Psoas muscle (tissue), 8 donors: ENCODE results near the gene DHFR2. TPM values are rescaled to one million over a fixed set of nuclear protein-coding genes. Genes with fewer than 3 reads are reported as not detected.
"Not testable (repeated sequence)": the region's sequence is repeated elsewhere in the genome, so short reads cannot be mapped to it uniquely, and the experiment has no call there.

Experiments
- ATAC-seq, 4 donors: fragments of 200-7000 bp; cut with Tn5 transposase; one replicate each; pipeline ENCODE4 v1.9.1; 2020; ENCODE audit warnings: moderate library complexity in 3 of 4, mild to moderate bottlenecking in 2 of 4
- DNase-seq, 2 donors: peaks; one replicate each; pipeline ENCODE4 v3.0.0-alpha.2; 2020
- H3K27ac ChIP-seq: fragments of 200-600 bp; one replicate; pipeline ENCODE4 v1.8.0; 2022
- H3K27me3 ChIP-seq, 3 donors: fragments of 200-600 bp in 1 of 3; one replicate each; pipeline versions ENCODE4 v1.6.1 to v1.8.0; 2013 to 2022; ENCODE audit warnings: low read length in 2 of 3, mild to moderate bottlenecking in 2 of 3, moderate library complexity in 1 of 3; ENCODE audit not compliant: insufficient read depth in 3 of 3
- H3K36me3 ChIP-seq, 2 donors: fragments of 200-600 bp in 1 of 2; one replicate each; pipeline versions ENCODE4 v1.6.1 to v1.8.0; 2013 to 2022; ENCODE audit warnings: low read depth in 1 of 2, mild to moderate bottlenecking in 1 of 2, moderate library complexity in 1 of 2; ENCODE audit not compliant: insufficient read depth in 1 of 2
- H3K4me1 ChIP-seq: fragments of 200-600 bp; one replicate; pipeline ENCODE4 v1.8.0; 2022
- H3K4me3 ChIP-seq: fragments of 200-600 bp; one replicate; pipeline ENCODE4 v1.8.0; 2022; ENCODE audit warnings: mild to moderate bottlenecking
- H3K9me3 ChIP-seq: fragments of 200-600 bp; one replicate; pipeline ENCODE4 v1.8.0; 2022
- WGBS, 3 donors: extraction: QIAGEN DNeasy Blood & Tissue Kit; methylation state at CpG; one replicate each; pipeline versions ENCODE4 v1.1.6 to v1.1.7; 2013; 5-methylcytosine and 5-hydroxymethylcytosine counted together
- intact Hi-C, 2 donors: fragments of 100-400 bp; cut with DNase I; formaldehyde crosslinking; loops; one replicate each; pipeline versions ENCODE4 v1.11.0 to v1.14.2; 2022
- polyA plus RNA-seq, 3 donors: library from polyadenylated mRNA; stranded (reverse); fragments of 200-250 nt; gene quantifications; one replicate each; pipeline ENCODE4 v1.2.3, GENCODE V29; 2013
- total RNA-seq, 4 donors: library from RNA; stranded (reverse); fragmentation: NEBNext Ultra II Directional in 2 of 4; extraction: Animal tissue kit (Norgen Biotek cat#: 25700) in 2 of 4; gene quantifications; one replicate each; pipeline versions ENCODE4 v1.2.1 to v1.2.4, GENCODE V29; 2021 to 2023
- TF ChIP-seq, protein P1 (sequence below): fragments of 200-600 bp; IDR thresholded peaks from one replicate; pipeline ENCODE4 v1.8.0; 2022; ENCODE audit warnings: antibody characterized with exemption
- donor health status: healthy with polysubstance abuse.
- donor health status: DM: no; HTN: no; CAD: no; lungs with moderate emphysema.
- donor health status: Bipolar disorder and iron deficiency.
- donor health status: healthy.
- donor health status: DM: yes; HTN: yes; CAD: no.
- donor health status: DM: no; HTN: no; CAD: no.
- donor health status: DM: no; HTN: no; CAD: no.
- donor health status: DM: yes; HTN: yes; CAD: no.

DHFR2 gene
- total and polyA plus RNA-seq, 7 donors = 0.49 to 2.8 (median 1.7) TPM

DNA sequence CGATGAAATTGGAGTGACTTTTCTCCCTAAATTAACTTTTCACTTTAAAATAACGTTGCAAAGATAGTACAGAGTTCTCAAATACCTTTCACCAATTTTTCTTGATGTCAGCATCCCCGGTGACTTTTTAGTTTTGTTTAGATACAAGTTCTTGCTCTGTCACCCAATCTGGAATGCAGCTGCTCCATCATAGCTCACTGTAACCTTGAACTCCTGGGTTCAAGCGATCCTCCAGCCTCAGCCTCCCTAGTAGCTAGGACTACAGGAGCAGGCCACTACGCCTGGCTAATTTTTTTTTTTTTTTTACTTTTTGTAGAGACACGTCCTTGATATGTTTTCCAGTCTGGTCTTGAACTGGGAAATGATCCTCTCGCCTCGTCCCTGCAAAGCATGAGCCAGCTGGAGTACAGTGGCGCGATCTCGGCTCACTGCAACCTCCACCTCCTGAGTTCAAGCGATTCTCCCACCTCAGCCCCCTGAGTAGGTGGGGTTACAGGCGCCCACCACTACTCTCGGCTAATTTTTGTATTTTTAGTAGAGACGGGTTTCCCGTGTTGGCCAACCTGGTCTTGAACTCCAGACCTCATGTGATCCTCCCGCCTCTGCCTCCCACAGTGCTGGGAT is 892 bp upstream of the DHFR2 start:
- Histone ChIP-seq H3K9me3 (no peaks in the 10 kb centered on the region), H3K4me3 (peak overlapping the region; percentile 74), H3K4me1 (peaks cover 4% of the 10 kb centered on the region), H3K36me3 (no peaks in the 10 kb centered on the region), H3K27me3 (no peaks in the 10 kb centered on the region), H3K27ac (peak overlapping the region; percentile 79)
- intact Hi-C loops = no loop called here
- WGBS, 3 donors = 48 to 49% (median 48%) methylated on average over 17 of the region's 17 CpGs
- TF ChIP-seq, protein P1, sequence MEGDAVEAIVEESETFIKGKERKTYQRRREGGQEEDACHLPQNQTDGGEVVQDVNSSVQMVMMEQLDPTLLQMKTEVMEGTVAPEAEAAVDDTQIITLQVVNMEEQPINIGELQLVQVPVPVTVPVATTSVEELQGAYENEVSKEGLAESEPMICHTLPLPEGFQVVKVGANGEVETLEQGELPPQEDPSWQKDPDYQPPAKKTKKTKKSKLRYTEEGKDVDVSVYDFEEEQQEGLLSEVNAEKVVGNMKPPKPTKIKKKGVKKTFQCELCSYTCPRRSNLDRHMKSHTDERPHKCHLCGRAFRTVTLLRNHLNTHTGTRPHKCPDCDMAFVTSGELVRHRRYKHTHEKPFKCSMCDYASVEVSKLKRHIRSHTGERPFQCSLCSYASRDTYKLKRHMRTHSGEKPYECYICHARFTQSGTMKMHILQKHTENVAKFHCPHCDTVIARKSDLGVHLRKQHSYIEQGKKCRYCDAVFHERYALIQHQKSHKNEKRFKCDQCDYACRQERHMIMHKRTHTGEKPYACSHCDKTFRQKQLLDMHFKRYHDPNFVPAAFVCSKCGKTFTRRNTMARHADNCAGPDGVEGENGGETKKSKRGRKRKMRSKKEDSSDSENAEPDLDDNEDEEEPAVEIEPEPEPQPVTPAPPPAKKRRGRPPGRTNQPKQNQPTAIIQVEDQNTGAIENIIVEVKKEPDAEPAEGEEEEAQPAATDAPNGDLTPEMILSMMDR = no peak
- DNase-seq (no peak), ATAC-seq (no peak)

GRCh38 chr3:94061297-94061696 is 1.4 kb downstream of the DHFR2 start:
- intact Hi-C loops = no loop called here
- Histone ChIP-seq H3K36me3 (peaks cover 0 to 5% of the 10 kb centered on the region in 2 donors), H3K9me3 (no peaks in the 10 kb centered on the region), H3K4me1 (peaks cover 4% of the 10 kb centered on the region), H3K4me3 (no peak overlapping the region), H3K27me3 (no peaks in the 10 kb centered on the region), H3K27ac (no peak overlapping the region)
- DNase-seq (no peak), ATAC-seq (no peak)
- TF ChIP-seq, protein P1 = no peak
- WGBS, 3 donors = 93 to 94% (median 93%) methylated on average over 13 of the region's 13 CpGs

DNA sequence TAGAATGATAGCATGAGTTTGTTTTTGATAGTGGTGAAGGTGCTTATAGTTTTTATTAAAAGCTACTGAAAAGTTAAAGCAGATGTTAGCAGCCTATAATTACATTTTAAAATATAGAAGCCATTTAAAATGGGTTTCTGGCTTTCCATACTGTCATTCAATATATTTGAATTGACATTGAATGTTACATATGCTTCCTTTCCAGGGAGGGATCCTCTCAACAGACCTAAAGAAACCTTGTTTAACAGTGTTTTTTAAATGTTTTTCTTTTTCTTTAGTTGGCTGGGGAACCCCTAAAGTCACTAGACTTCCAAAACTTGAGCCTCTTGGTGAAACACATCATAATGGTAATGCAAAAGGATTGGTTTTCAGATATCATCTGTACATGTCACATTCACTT is 12.2 kb downstream of the DHFR2 start:
- ATAC-seq = no peak
- intact Hi-C loops = no loop called here
- H3K36me3 ChIP-seq = peaks cover 0 to 7% of the 10 kb centered on the region in 2 donors
- no peak overlapping the region for H3K27ac ChIP-seq
- H3K27me3 ChIP-seq = no peaks in the 10 kb centered on the region
- DNase-seq = no peak
- H3K4me3 ChIP-seq = no peak overlapping the region
- TF ChIP-seq, protein P1 = no peak
- H3K9me3 ChIP-seq = no peaks in the 10 kb centered on the region
- H3K4me1 ChIP-seq = no peaks in the 10 kb centered on the region

DNA sequence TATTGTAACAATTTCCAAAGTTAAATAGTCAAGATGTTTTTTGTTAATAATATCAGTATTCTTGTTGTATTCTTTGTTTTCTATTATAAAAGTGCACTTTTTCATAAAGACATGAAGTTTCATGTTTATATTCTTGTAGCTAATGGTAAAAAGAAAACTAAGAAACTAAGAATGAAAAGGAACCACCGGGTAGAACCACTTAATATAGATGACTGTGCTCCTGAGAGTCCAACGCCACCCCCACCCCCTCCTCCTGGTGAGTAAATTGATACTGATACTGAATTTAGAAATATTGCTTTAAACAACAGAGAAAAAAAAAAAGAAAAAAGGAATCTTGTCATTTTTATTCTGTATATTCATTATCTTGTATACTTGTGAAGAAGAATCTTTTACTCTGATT is 13.4 kb downstream of the DHFR2 start:
- intact Hi-C loops = no loop called here
- TF ChIP-seq, protein P1 = no peak
- 84 to 89% (median 87%) methylated on average over 2 of the region's 2 CpGs for WGBS, 3 donors

DNA sequence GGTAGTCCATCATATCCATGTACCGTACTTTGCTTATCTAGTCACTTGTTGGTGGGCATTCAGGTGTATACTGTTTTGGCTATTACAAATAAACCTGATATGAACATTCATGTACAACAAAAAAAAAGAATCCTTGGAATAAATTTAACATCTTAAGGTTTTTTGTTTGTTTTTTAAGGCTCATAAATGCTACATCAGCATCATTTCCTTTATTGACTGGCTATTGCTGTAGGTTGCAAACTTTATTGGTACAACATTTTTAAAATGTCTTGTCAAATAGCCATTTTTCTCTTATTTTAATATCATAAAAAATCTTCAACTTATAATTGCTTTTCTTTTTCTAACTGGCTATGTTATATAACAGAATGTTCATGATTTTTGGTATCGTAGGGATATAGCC is 16.2 kb downstream of the DHFR2 start:
- no peak overlapping the region for H3K4me3 ChIP-seq
- intact Hi-C loops = no loop called here
- no peak overlapping the region for H3K27ac ChIP-seq
- DNase-seq = no peak
- H3K4me1 ChIP-seq = no peaks in the 10 kb centered on the region
- no peaks in the 10 kb centered on the region for H3K27me3 ChIP-seq
- WGBS, 3 donors = 96 to 100% (median 97%) methylated on average over 2 of the region's 2 CpGs
- H3K36me3 ChIP-seq = peaks cover 0 to 7% of the 10 kb centered on the region in 2 donors
- TF ChIP-seq, protein P1 = no peak
- H3K9me3 ChIP-seq = no peaks in the 10 kb centered on the region
- no peak for ATAC-seq

More for the DNA sequence above, 13.4 kb downstream of the DHFR2 start:
- no peak overlapping the region for H3K4me3 ChIP-seq
- peaks cover 0 to 7% of the 10 kb centered on the region in 2 donors for H3K36me3 ChIP-seq
- no peak overlapping the region for H3K27ac ChIP-seq
- H3K9me3 ChIP-seq = no peaks in the 10 kb centered on the region
- DNase-seq = no peak
- no peak for ATAC-seq
- no peaks in the 10 kb centered on the region for H3K27me3 ChIP-seq
- H3K4me1 ChIP-seq = no peaks in the 10 kb centered on the region

GRCh38 chr3:94044100-94044936 is 18.4 kb downstream of the DHFR2 start:
- ATAC-seq, H3K36me3 ChIP-seq, H3K27me3 ChIP-seq, intact Hi-C loops, H3K4me3 ChIP-seq, H3K4me1 ChIP-seq, H3K27ac ChIP-seq, H3K9me3 ChIP-seq: not testable (repeated sequence)
- 97 to 99% (median 98%) methylated on average over 53 to 61 of the region's 61 CpGs for WGBS, 3 donors
- DNase-seq = peak in 1 of 2 donors; percentile 35
